ENCODE results near the gene PLEKHN1. TPM values are rescaled to one million over a fixed set of nuclear protein-coding genes. Genes with fewer than 3 reads are reported as not detected.

The PLEKHN1 gene, protein sequence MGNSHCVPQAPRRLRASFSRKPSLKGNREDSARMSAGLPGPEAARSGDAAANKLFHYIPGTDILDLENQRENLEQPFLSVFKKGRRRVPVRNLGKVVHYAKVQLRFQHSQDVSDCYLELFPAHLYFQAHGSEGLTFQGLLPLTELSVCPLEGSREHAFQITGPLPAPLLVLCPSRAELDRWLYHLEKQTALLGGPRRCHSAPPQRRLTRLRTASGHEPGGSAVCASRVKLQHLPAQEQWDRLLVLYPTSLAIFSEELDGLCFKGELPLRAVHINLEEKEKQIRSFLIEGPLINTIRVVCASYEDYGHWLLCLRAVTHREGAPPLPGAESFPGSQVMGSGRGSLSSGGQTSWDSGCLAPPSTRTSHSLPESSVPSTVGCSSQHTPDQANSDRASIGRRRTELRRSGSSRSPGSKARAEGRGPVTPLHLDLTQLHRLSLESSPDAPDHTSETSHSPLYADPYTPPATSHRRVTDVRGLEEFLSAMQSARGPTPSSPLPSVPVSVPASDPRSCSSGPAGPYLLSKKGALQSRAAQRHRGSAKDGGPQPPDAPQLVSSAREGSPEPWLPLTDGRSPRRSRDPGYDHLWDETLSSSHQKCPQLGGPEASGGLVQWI
- 1.7 and 1.9 TPM in 2 replicates for total RNA-seq

DNA sequence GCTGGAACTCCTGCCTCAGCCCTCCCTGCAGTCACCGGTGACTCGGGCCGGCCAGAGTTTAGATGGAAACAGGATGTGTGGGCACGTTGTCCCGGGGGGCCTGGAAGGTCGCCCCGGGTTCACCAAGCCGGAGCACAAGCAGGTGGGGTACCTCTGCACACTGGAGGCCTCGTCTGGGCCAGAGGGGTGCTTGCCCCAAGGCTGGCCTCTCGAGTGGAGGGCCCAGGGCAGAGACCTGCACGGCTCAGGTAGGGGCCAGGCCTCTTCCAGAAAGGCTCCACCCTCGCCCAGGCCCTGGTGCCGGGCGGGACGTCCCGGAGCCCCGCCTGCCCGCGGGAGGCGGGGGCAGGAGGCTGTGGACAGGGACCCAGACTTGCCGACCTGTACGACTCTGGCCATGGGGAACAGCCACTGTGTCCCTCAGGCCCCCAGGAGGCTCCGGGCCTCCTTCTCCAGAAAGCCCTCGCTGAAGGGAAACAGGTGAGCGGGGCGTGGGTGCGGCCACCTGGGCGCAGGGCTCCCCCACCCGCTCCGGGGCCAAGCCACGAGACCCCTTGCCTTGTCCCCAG, at the start of gene PLEKHN1:
PLEKHN1 (plus strand) TSS at position 348 of the 569 bp plus-strand sequence; CDS start at position 398, 50 bp downstream.
- TF ChIP-seq, protein P1, sequence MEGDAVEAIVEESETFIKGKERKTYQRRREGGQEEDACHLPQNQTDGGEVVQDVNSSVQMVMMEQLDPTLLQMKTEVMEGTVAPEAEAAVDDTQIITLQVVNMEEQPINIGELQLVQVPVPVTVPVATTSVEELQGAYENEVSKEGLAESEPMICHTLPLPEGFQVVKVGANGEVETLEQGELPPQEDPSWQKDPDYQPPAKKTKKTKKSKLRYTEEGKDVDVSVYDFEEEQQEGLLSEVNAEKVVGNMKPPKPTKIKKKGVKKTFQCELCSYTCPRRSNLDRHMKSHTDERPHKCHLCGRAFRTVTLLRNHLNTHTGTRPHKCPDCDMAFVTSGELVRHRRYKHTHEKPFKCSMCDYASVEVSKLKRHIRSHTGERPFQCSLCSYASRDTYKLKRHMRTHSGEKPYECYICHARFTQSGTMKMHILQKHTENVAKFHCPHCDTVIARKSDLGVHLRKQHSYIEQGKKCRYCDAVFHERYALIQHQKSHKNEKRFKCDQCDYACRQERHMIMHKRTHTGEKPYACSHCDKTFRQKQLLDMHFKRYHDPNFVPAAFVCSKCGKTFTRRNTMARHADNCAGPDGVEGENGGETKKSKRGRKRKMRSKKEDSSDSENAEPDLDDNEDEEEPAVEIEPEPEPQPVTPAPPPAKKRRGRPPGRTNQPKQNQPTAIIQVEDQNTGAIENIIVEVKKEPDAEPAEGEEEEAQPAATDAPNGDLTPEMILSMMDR (IDR thresholded peaks at IDR 0.05; ENCODE audit: insufficient read depth, low read depth, low read length) = no peak
- H3K4me3 ChIP-seq (ENCODE audit: low read depth, low read length) = peak within 1 kb of the TSS; percentile 72
- peak; percentile 31 for DNase-seq (ENCODE audit: low read depth)

DNA sequence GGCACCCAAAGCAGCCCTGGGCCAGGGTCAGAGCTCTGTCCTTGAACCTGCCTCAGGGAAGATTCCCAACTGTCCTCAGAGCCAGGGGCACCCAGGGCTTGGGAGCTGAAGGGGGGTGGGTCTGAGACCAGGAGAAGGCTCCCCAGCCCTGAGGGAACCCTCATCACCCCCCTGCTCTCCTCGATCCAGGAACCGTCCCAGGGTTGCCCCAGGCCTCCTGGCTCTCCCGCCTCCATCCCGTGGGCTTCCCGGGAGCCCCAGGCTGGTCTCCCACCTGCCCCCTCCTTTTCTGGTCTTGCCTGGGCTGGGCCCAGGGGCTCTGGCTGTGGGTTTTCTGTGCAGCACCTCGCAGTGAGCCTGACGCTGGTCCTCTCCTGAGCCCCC, 49.2 kb upstream of the PLEKHN1 start:
- TF ChIP-seq, protein P1 (IDR thresholded peaks at IDR 0.05; ENCODE audit: insufficient read depth, low read depth, low read length) = no peak

DNA sequence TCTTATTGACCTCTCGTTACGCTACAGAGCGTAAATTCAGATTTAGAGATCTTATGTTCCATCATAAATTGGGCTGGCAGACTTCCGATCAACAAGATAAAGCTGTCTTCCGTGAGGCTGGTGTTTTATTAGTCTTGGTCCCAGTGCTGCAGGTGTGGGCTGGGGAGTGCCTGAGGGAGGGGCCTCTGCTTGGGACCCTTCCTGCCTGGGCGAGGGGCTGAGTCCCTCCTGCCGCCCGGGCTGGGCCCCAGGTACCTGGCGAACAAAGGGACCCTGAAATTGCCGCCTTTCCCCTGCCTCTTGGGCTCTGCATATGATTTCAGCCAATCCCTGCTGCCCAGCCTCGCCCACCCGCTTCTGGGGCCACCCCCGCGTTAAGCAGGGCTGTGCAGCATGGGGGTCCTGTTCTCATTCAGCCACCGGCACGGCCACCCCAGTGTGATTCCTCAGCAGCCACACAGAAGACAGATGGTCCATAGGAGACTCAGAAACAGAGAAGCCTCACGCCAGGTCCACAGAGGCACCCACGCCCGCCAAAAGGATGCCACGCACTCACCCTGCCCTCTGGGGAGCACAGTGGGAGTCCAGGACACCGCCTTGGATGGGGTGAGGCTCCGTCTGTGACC, 48.7 kb upstream of the PLEKHN1 start:
- no peak overlapping the region for H3K4me3 ChIP-seq (ENCODE audit: low read depth, low read length)
- DNase-seq (ENCODE audit: low read depth) = no peak
- TF ChIP-seq, protein P1 (IDR thresholded peaks at IDR 0.05; ENCODE audit: insufficient read depth, low read depth, low read length) = no peak

More for the DNA sequence above, 49.2 kb upstream of the PLEKHN1 start:
- no peak overlapping the region for H3K4me3 ChIP-seq (ENCODE audit: low read depth, low read length)
- no peak for DNase-seq (ENCODE audit: low read depth)

DNA sequence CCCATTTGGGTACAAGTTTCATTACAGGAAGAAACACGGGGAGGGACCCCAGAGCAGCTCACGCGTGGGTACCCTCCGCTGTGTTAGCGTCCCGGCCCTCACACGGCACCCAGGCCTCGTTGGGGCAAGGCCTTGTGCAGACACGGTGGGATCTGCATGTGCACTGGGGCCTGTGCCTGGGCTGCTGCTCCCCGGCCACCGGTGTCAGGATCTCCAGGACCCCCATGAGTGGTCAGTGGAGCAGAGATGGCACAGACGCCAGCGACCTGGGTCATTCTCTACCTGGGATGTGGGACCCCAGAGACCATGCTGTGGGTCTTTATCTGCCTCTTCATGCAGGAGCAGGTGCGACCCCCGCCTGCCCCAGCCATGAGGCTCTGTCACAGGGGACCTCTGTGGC, 47.9 kb upstream of the PLEKHN1 start:
- no peak overlapping the region for H3K4me3 ChIP-seq (ENCODE audit: low read depth, low read length)
- no peak for DNase-seq (ENCODE audit: low read depth)
- TF ChIP-seq, protein P1 (IDR thresholded peaks at IDR 0.05; ENCODE audit: insufficient read depth, low read depth, low read length) = no peak

DNA sequence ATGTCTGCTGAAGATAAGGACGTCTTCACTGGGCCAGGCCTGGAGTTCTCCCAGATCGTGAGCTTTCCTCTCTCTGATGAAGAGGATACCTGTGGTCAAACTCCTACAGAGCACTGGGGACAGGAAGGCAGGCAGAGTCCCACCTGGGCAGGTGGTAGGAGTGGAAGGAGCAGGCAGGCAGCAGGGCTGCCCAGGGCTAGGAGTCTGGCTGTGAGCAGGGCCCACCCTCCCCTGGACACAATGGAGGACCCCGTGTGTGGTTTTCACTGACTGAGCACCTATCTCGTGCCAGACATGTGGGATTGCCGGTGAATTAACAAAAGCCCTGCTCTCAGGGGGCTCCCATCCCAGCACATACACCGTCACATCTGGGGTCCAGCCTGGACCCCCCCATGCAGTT, 47.4 kb upstream of the PLEKHN1 start:
- H3K4me3 ChIP-seq (ENCODE audit: low read depth, low read length) = no peak overlapping the region
- DNase-seq (ENCODE audit: low read depth) = no peak
- TF ChIP-seq, protein P1 (IDR thresholded peaks at IDR 0.05; ENCODE audit: insufficient read depth, low read depth, low read length) = no peak

DNA sequence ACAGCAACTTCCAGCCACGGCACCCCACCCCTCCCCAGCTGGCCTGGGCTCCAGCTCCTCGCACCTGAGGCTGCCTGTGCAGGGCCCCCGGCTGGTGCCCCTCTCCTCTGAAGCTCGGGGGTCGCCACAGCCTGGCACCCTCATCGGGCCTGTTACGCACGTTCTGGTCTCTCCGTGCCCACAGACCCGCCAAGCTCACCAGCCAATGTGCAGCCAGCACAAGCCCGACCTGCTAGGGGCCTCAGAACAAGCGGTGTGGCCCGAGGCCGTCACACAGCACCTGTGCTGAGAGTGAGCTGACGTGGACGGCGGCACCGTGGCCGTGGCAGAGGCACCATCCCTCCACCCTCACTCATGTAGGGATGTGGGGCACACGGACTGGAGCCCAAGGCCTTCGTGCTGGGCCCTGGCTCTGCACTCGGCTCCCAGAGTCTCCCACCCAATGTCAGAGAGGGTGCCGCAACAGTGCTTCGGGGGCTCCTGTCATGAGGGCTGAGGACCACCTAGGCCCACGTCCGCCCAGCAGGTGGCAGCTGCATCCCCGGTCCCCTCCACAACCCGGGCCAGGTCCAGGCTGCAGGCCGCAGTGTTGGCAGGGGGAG, 46.9 kb upstream of the PLEKHN1 start:
- no peak for DNase-seq (ENCODE audit: low read depth)

More for the DNA sequence above, 46.9 kb upstream of the PLEKHN1 start:
- H3K4me3 ChIP-seq (ENCODE audit: low read depth, low read length) = no peak overlapping the region
- TF ChIP-seq, protein P1 (IDR thresholded peaks at IDR 0.05; ENCODE audit: insufficient read depth, low read depth, low read length) = no peak

Data from fibroblast of villous mesenchyme (primary cell).